Measurements from ENCODE around the gene ANKRD13A.
"Not testable (repeated sequence)": the region's sequence is repeated elsewhere in the genome, so short reads cannot be mapped to it uniquely, and the experiment has no call there.

Gene ANKRD13A

DNA sequence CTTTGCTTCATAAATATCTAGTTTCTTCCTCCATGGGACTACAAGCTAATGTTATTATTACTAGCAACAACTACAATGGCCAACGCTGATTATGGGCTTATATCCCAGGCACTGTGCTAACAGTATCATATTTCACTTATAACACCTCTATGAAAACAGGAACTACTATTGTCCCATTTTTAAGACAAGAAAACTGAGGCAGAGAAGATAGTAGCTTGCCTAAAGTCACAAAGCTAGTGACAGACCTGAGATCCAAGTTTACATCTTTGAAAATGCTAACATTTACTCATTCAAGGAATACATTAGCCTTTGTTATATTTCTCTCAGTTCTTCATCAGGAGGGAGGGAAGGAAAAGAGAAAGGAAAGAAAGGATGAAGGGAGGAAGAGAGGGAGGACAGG is 35.9 kb upstream of the ANKRD13A start:
- Histone ChIP-seq H3K9ac (ENCODE audit: low read length) (no peak overlapping the region), H3K4me3 (ENCODE audit: low read length) (no peak overlapping the region), H3K4me1 (ENCODE audit: control insufficient read depth, insufficient read depth, low read length) (no peaks in the 10 kb centered on the region), H3K36me3 (ENCODE audit: control insufficient read depth, insufficient read depth, low read length) (peaks cover 9% of the 10 kb centered on the region), H3K27me3 (ENCODE audit: control insufficient read depth, insufficient read depth, low read length) (no peaks in the 10 kb centered on the region), H3K9me3 (ENCODE audit: control insufficient read depth, low read length) (no peaks in the 10 kb centered on the region)

- peaks cover 9% of the 10 kb centered on the region for H3K36me3 ChIP-seq (ENCODE audit: control insufficient read depth, insufficient read depth, low read length)
- no peak overlapping the region for H3K4me3 ChIP-seq (ENCODE audit: low read length)
- no peak overlapping the region for H3K9ac ChIP-seq (ENCODE audit: low read length)
- no peaks in the 10 kb centered on the region for H3K9me3 ChIP-seq (ENCODE audit: control insufficient read depth, low read length)
- no peaks in the 10 kb centered on the region for H3K4me1 ChIP-seq (ENCODE audit: control insufficient read depth, insufficient read depth, low read length)
- no peaks in the 10 kb centered on the region for H3K27me3 ChIP-seq (ENCODE audit: control insufficient read depth, insufficient read depth, low read length)
Measured at GRCh38 chr12:109963743-109964429, 35.3 kb upstream of the ANKRD13A start.

DNA sequence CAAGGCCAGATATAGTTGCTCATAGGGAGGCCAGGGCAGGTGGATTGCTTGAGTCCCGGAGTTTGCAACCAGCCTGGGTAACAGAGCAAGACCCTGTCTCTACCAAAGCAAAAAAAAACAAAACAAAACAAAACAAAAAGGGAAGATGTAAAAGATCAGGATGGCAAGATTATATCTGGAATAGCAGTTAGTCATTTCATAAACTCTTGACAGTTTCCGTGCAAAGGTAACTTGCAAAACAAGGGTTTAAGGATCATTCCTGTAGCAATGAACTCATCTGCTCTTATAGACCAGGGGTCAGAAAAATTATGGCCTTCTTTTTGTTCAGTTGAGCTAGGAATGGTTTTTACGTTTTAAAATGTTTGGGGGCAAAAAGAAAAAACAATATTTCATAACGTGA is 32.7 kb upstream of the ANKRD13A start:
- Histone ChIP-seq H3K4me3 (ENCODE audit: low read length) (no peak overlapping the region), H3K36me3 (ENCODE audit: control insufficient read depth, insufficient read depth, low read length) (peaks cover 9% of the 10 kb centered on the region), H3K9me3 (ENCODE audit: control insufficient read depth, low read length) (no peaks in the 10 kb centered on the region), H3K4me1 (ENCODE audit: control insufficient read depth, insufficient read depth, low read length) (no peaks in the 10 kb centered on the region), H3K9ac (ENCODE audit: low read length) (no peak overlapping the region), H3K27me3 (ENCODE audit: control insufficient read depth, insufficient read depth, low read length) (no peaks in the 10 kb centered on the region)

DNA sequence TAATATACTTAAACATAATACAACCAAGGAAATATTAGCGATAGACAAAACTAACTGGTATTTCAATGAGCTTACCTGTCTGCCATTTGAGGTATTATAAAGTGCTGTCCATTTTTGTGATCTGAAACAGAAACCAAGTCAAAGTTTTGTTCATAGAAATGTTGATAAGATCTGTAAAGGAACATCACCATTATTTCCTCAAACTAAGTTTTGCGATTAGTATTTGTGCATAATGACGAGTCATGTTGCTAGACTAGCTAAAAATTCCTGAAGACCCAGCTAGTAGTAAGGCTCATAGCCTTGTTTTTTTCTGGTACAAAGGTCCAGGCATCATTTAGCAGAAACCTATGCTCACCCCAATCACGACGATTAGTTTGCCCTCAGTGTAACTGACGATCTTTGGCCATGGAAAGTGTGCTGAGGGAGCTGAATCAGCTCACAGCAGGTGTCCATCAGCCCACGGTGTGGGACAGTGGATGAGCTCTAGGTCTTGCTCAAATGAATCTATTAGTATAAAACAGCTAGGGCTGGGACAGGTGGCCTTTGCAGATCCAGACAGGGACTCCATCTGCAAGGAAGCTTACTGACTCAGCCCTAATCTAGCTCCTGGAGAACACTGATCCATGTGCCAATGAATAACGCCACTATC is 31.7 kb upstream of the ANKRD13A start:
- Histone ChIP-seq H3K9ac (ENCODE audit: low read length) (no peak overlapping the region), H3K4me1 (ENCODE audit: control insufficient read depth, insufficient read depth, low read length) (no peaks in the 10 kb centered on the region), H3K36me3 (ENCODE audit: control insufficient read depth, insufficient read depth, low read length) (peaks cover 9% of the 10 kb centered on the region), H3K27me3 (ENCODE audit: control insufficient read depth, insufficient read depth, low read length) (no peaks in the 10 kb centered on the region), H3K9me3 (ENCODE audit: control insufficient read depth, low read length) (no peaks in the 10 kb centered on the region), H3K4me3 (ENCODE audit: low read length) (no peak overlapping the region)

GRCh38 chr12:109968032-109968420 is 31.2 kb upstream of the ANKRD13A start:
- H3K9ac ChIP-seq (ENCODE audit: low read length) = no peak overlapping the region
- no peaks in the 10 kb centered on the region for H3K9me3 ChIP-seq (ENCODE audit: control insufficient read depth, low read length)
- peaks cover 9% of the 10 kb centered on the region for H3K36me3 ChIP-seq (ENCODE audit: control insufficient read depth, insufficient read depth, low read length)
- no peak overlapping the region for H3K4me3 ChIP-seq (ENCODE audit: low read length)
- H3K4me1 ChIP-seq (ENCODE audit: control insufficient read depth, insufficient read depth, low read length) = no peaks in the 10 kb centered on the region
- no peaks in the 10 kb centered on the region for H3K27me3 ChIP-seq (ENCODE audit: control insufficient read depth, insufficient read depth, low read length)

DNA sequence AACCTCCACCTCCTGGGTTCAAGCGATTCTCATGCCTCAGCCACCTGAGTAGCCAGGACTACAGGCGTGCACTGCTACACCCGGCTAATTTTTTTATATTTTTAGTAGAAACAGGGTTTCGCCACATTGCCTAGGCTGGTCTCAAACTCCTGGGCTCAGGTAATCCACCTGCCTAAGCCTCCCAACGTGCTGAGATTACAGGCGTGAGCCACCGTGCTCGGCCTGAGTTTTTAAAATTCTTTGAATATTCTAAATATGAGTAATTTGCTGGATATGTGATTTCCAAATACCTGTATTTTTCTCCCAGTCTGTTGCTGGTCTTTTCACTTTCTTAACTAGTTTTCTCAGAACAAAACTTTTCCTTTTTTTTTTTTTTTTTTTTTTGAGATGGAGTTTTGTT is 30.4 kb upstream of the ANKRD13A start:
- no peaks in the 10 kb centered on the region for H3K27me3 ChIP-seq (ENCODE audit: control insufficient read depth, insufficient read depth, low read length)
- H3K9ac ChIP-seq (ENCODE audit: low read length) = no peak overlapping the region
- no peak overlapping the region for H3K4me3 ChIP-seq (ENCODE audit: low read length)
- no peaks in the 10 kb centered on the region for H3K9me3 ChIP-seq (ENCODE audit: control insufficient read depth, low read length)
- peaks cover 5% of the 10 kb centered on the region for H3K36me3 ChIP-seq (ENCODE audit: control insufficient read depth, insufficient read depth, low read length)
- H3K4me1 ChIP-seq (ENCODE audit: control insufficient read depth, insufficient read depth, low read length) = no peaks in the 10 kb centered on the region

- Histone ChIP-seq H3K9me3 (ENCODE audit: control insufficient read depth, low read length) (no peaks in the 10 kb centered on the region), H3K4me3 (ENCODE audit: low read length) (no peak overlapping the region), H3K27me3 (ENCODE audit: control insufficient read depth, insufficient read depth, low read length) (no peaks in the 10 kb centered on the region), H3K36me3 (ENCODE audit: control insufficient read depth, insufficient read depth, low read length) (no peaks in the 10 kb centered on the region), H3K4me1 (ENCODE audit: control insufficient read depth, insufficient read depth, low read length) (no peaks in the 10 kb centered on the region), H3K9ac (ENCODE audit: low read length) (no peak overlapping the region)
Measured at GRCh38 chr12:109972821-109973220, 26.4 kb upstream of the ANKRD13A start.

DNA sequence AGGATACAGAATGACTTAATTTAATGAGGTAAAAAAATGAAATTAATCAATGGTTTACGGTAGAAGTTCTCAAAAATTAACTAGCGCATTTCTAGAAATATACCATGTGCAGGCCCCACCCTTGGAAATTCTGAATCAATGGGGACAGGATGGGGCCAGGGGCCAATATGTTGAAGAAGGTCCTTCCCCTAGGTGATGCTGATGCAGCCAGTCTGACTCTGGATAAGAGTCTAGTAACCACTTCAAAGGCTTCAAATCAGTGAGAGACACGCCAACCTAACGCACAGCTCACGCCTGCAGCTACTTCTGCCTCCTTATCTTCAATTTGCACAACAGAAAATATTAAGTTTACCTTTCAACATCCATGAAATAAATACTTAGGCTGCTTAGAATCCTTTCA is 17.9 kb upstream of the ANKRD13A start:
- Histone ChIP-seq H3K9ac (ENCODE audit: low read length) (no peak overlapping the region), H3K27me3 (ENCODE audit: control insufficient read depth, insufficient read depth, low read length) (no peaks in the 10 kb centered on the region), H3K36me3 (ENCODE audit: control insufficient read depth, insufficient read depth, low read length) (peaks cover 6% of the 10 kb centered on the region)

DNA sequence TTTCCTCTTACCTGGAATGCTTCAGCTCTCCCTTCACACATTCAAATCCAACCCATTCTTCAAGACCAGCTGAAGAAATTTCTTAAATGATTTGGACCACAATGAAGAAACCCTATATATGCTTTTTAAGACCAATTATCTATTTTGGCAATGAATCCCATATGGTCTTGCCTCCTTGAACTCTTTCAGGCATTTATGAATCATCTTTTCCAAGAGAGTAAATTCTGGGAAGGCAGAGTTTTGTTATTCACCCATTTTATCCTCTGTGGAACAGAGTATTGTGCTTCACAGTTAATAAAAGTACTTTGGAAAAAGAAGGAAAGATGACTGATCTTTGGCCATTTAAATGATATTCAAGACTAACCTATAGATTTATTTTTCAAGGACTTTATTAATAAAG is 17.0 kb upstream of the ANKRD13A start:
- Histone ChIP-seq H3K9ac (ENCODE audit: low read length) (no peak overlapping the region), H3K36me3 (ENCODE audit: control insufficient read depth, insufficient read depth, low read length) (peaks cover 6% of the 10 kb centered on the region)

More for the DNA sequence above, 17.9 kb upstream of the ANKRD13A start:
- no peaks in the 10 kb centered on the region for H3K4me1 ChIP-seq (ENCODE audit: control insufficient read depth, insufficient read depth, low read length)
- H3K4me3 ChIP-seq (ENCODE audit: low read length) = no peak overlapping the region
- H3K9me3 ChIP-seq (ENCODE audit: control insufficient read depth, low read length) = no peaks in the 10 kb centered on the region

DNA sequence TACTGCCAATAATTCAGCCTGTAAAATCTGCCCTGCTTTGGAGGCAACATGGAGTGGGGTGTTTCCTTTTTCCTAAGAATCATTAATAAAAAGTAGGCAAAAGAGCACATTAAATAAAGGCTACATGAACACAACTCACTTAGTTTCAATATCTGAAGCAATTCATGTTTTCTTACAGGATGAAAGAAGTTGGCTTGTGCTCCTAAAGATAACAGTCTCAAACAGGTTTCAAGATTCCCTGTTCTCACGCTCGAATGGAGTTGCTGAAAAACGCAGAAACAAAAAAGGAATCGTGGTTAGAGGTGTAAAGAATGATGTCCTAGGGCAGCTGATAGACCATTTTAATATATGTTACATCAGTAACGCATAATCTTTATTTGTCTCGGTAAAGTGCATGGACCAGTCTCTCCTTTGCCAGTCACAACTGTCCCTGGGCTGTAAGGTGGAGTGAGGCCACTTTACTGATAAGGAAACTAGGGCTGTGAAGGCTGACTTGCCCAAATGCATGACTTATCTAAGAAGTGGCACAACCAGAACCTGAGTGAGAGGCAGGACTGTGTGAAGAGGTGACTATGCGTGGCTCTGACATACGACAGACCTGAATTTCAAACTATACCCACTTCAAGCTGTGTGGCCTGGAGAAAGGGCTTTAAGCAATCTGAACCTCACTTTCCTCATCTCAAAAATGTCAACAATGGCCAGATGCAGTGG is 15.6 kb upstream of the ANKRD13A start:
- Histone ChIP-seq H3K27me3 (ENCODE audit: control insufficient read depth, insufficient read depth, low read length) (no peaks in the 10 kb centered on the region), H3K36me3 (ENCODE audit: control insufficient read depth, insufficient read depth, low read length) (peaks cover 6% of the 10 kb centered on the region), H3K9me3 (ENCODE audit: control insufficient read depth, low read length) (no peaks in the 10 kb centered on the region), H3K9ac (ENCODE audit: low read length) (no peak overlapping the region), H3K4me3 (ENCODE audit: low read length) (no peak overlapping the region), H3K4me1 (ENCODE audit: control insufficient read depth, insufficient read depth, low read length) (no peaks in the 10 kb centered on the region)

More for the DNA sequence above, 17.0 kb upstream of the ANKRD13A start:
- Histone ChIP-seq H3K4me1 (ENCODE audit: control insufficient read depth, insufficient read depth, low read length) (no peaks in the 10 kb centered on the region), H3K27me3 (ENCODE audit: control insufficient read depth, insufficient read depth, low read length) (no peaks in the 10 kb centered on the region), H3K9me3 (ENCODE audit: control insufficient read depth, low read length) (no peaks in the 10 kb centered on the region), H3K4me3 (ENCODE audit: low read length) (no peak overlapping the region)

- not testable (repeated sequence) for H3K36me3 ChIP-seq (ENCODE audit: control insufficient read depth, insufficient read depth, low read length); H3K9me3 ChIP-seq (ENCODE audit: control insufficient read depth, low read length); H3K4me1 ChIP-seq (ENCODE audit: control insufficient read depth, insufficient read depth, low read length); H3K4me3 ChIP-seq (ENCODE audit: low read length); H3K27me3 ChIP-seq (ENCODE audit: control insufficient read depth, insufficient read depth, low read length); H3K9ac ChIP-seq (ENCODE audit: low read length)
Measured at GRCh38 chr12:109986236-109986635, 13.0 kb upstream of the ANKRD13A start.

GRCh38 chr12:109987615-109988014 is 11.6 kb upstream of the ANKRD13A start:
- H3K36me3 ChIP-seq (ENCODE audit: control insufficient read depth, insufficient read depth, low read length) = no peaks in the 10 kb centered on the region

More at GRCh38 chr12:109987615-109988014, 11.6 kb upstream of the ANKRD13A start:
- no peak overlapping the region for H3K9ac ChIP-seq (ENCODE audit: low read length)
- no peaks in the 10 kb centered on the region for H3K27me3 ChIP-seq (ENCODE audit: control insufficient read depth, insufficient read depth, low read length)
- no peaks in the 10 kb centered on the region for H3K9me3 ChIP-seq (ENCODE audit: control insufficient read depth, low read length)
- no peak overlapping the region for H3K4me3 ChIP-seq (ENCODE audit: low read length)
- H3K4me1 ChIP-seq (ENCODE audit: control insufficient read depth, insufficient read depth, low read length) = no peaks in the 10 kb centered on the region
